DND-41 (cell line): ENCODE measurements around the gene GPC1.

ENCODE experiments used
- ATAC-seq: fragments of 200-7000 bp; cut with Tn5 transposase; 3 replicates; pipeline ENCODE4 v1.9.1; 2021; ENCODE audit warnings: low read depth; ENCODE audit not compliant: insufficient read depth
- DNase-seq: peaks from one replicate; pipeline ENCODE4 v3.0.0-alpha.2; 2020
- H2AFZ ChIP-seq: 2 replicates; pipeline ENCODE4 v1.6.0; 2012; ENCODE audit warnings: low read depth, low read length
- H3K27ac ChIP-seq: 2 replicates; pipeline ENCODE4 v1.5.1; 2012; ENCODE audit warnings: low read length, inconsistent platforms
- H3K27me3 ChIP-seq: fragments of 200-600 bp; sonication (generic); 2 replicates; pipeline ENCODE4 v1.6.0; 2012; ENCODE audit warnings: low read length, mild to moderate bottlenecking, inconsistent platforms; ENCODE audit not compliant: insufficient read depth, poor library complexity
- H3K36me3 ChIP-seq: 2 replicates; pipeline ENCODE4 v1.5.1; 2012; ENCODE audit warnings: low read length, inconsistent platforms; ENCODE audit not compliant: insufficient read depth
- H3K4me1 ChIP-seq: 2 replicates; pipeline ENCODE4 v1.5.1; 2012; ENCODE audit warnings: mild to moderate bottlenecking, low read length; ENCODE audit not compliant: insufficient read depth
- H3K4me2 ChIP-seq: 2 replicates; pipeline ENCODE4 v1.6.0; 2012; ENCODE audit warnings: mild to moderate bottlenecking, moderate library complexity, low read length, inconsistent platforms; ENCODE audit not compliant: insufficient read depth
- H3K4me3 ChIP-seq, 2 experiments: fragments of 200-600 bp in 1 of 2; shearing (Covaris generic) in 1 of 2; 2 replicates each; pipeline ENCODE4 v1.5.1; 2012 to 2016; ENCODE audit warnings: inconsistent platforms in 2 of 2, low read length in 2 of 2, mild to moderate bottlenecking in 2 of 2, low read depth in 1 of 2, moderate library complexity in 1 of 2
- H3K79me2 ChIP-seq: 2 replicates; pipeline ENCODE4 v1.6.0; 2012; ENCODE audit warnings: low read length, inconsistent platforms; ENCODE audit not compliant: insufficient read depth
- H3K9ac ChIP-seq: 2 replicates; pipeline ENCODE4 v1.6.0; 2012; ENCODE audit warnings: low read depth, mild to moderate bottlenecking, inconsistent platforms, low read length, moderate library complexity
- H3K9me3 ChIP-seq: 2 replicates; pipeline ENCODE4 v1.5.1; 2012; ENCODE audit warnings: low read length, moderate library complexity, mild to moderate bottlenecking, inconsistent platforms; ENCODE audit not compliant: insufficient read depth, severe bottlenecking
- H4K20me1 ChIP-seq: 2 replicates; pipeline ENCODE4 v1.6.0; 2012; ENCODE audit warnings: low read length; ENCODE audit not compliant: insufficient read depth
- EZH2 ChIP-seq: IDR thresholded peaks from 3 replicates; pipeline ENCODE4 v1.6.1; 2012; ENCODE audit warnings: borderline replicate concordance, low read depth, mild to moderate bottlenecking, moderate library complexity, low read length, inconsistent platforms; ENCODE audit not compliant: severe bottlenecking
- TF ChIP-seq, protein P1 (sequence below): IDR thresholded peaks from 2 replicates; pipeline ENCODE4 v1.5.1; 2012; ENCODE audit warnings: borderline replicate concordance, low read length, moderate library complexity, mild to moderate bottlenecking; ENCODE audit not compliant: poor library complexity, severe bottlenecking; ENCODE audit errors: extremely low read depth

GPC1 gene

DNA sequence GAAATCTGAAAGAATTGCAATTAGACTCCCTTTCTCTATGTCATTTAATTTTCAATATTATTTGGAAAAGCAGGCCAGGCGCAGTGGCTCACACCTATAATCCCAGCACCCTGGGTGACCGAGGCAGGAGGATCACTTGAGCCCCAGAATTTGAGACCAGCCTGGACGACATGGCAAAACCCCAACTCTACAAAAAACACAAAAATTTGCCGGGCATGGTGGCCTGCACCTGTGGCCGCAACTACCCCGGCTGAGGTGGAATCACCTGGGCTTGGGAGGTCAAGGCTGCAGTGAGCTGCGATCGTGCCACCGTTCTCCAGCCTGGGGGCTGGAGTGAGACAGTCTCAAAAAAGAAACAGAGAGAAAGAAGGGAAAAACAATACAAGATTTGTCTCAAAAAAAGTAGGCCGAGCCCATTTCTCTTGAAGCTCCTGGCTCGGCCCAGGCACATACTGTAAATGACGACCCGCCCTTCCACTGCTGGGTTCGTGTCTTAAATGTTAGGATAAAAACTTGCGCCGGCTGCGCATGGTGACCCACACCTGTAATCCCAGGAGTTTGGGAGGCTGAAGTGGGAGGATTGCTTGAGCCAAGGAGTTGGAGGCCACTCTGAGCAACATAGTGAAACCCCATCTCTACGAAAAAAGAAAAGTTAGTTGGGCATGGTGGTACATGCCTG is 31.1 kb upstream of the GPC1 start:
- Histone ChIP-seq H3K9ac (no peak overlapping the region), H3K4me3 (no peak overlapping the region), H2AFZ (no peak overlapping the region), H3K9me3 (no peaks in the 10 kb centered on the region), H4K20me1 (0 out of 2 replicates have a peak, but pooled peaks cover 3% of the 10 kb centered on the region), H3K79me2 (no peaks in the 10 kb centered on the region), H3K4me1 (no peaks in the 10 kb centered on the region), H3K27me3 (peaks cover 3% of the 10 kb centered on the region), H3K4me2 (no peak overlapping the region), H3K36me3 (no peaks in the 10 kb centered on the region), H3K27ac (no peak overlapping the region)
- DNase-seq (no peak), ATAC-seq (no peak)
- TF ChIP-seq, protein P1, sequence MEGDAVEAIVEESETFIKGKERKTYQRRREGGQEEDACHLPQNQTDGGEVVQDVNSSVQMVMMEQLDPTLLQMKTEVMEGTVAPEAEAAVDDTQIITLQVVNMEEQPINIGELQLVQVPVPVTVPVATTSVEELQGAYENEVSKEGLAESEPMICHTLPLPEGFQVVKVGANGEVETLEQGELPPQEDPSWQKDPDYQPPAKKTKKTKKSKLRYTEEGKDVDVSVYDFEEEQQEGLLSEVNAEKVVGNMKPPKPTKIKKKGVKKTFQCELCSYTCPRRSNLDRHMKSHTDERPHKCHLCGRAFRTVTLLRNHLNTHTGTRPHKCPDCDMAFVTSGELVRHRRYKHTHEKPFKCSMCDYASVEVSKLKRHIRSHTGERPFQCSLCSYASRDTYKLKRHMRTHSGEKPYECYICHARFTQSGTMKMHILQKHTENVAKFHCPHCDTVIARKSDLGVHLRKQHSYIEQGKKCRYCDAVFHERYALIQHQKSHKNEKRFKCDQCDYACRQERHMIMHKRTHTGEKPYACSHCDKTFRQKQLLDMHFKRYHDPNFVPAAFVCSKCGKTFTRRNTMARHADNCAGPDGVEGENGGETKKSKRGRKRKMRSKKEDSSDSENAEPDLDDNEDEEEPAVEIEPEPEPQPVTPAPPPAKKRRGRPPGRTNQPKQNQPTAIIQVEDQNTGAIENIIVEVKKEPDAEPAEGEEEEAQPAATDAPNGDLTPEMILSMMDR, result no peak
- no peak for TF ChIP-seq EZH2

DNA sequence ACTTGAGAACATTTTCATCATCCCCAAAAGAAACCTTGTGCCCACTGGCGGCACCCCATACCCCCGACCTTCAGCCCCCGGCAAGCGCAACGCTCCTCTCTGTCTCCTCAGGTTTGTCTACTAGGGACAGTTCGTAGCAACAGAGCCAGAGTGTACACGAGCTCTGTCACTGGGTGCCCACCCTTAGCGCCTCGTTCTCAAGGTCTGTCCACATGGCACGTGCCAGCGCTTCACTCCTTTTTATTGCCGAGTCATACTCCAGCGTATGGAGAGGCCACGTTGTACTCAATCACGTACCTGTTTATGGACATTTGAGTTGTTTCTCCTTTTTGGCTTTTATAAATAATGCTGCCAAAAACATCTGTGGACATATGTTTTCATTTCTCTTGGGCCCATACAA is 30.3 kb upstream of the GPC1 start:
- Histone ChIP-seq H3K4me2 (no peak overlapping the region), H3K27ac (no peak overlapping the region), H3K9ac (no peak overlapping the region), H3K27me3 (peaks cover 3% of the 10 kb centered on the region), H3K36me3 (no peaks in the 10 kb centered on the region), H3K9me3 (no peaks in the 10 kb centered on the region), H3K4me1 (no peaks in the 10 kb centered on the region), H4K20me1 (0 out of 2 replicates have a peak, but pooled peaks cover 3% of the 10 kb centered on the region), H3K4me3 (no peak overlapping the region), H2AFZ (no peak overlapping the region), H3K79me2 (no peaks in the 10 kb centered on the region)
- no peak for DNase-seq
- no peak for TF ChIP-seq EZH2
- TF ChIP-seq, protein P1, result no peak
- ATAC-seq, result no peak

DNA sequence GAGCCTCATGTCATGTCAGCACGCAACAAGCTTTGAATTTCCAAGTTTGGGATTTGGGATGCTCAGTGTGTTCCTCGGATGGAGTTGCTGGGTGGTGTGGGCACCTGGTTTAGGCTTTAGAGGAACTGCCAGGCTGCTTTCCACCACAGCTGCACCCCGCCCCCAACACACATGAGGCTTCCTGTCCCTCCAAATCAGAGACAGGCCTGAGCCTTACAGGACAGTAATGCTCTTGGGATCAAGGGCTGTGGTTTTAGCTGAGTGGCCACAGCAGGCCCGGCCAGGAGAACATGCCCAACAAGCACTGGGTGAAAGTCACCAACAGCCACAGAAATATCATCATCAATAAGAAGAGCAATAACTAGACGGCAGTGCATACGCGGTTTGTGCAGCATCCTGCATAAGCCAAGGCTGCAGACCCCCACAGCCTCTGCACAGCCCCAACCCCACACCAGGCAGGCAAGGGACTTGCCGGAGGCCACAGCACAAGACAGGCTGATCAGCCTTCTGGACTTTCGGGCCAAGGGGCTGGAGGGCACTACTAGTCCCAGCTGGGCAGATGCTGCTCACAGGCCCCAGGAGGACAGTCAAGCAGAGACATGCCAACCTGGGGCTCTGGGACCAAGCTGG is 29.7 kb upstream of the GPC1 start:
- Histone ChIP-seq H3K36me3 (no peaks in the 10 kb centered on the region), H3K79me2 (no peaks in the 10 kb centered on the region), H3K9ac (no peak overlapping the region), H3K9me3 (no peaks in the 10 kb centered on the region), H3K27me3 (peaks cover 3% of the 10 kb centered on the region), H3K4me1 (no peaks in the 10 kb centered on the region), H3K4me2 (no peak overlapping the region), H3K27ac (no peak overlapping the region), H4K20me1 (0 out of 2 replicates have a peak, but pooled peaks cover 3% of the 10 kb centered on the region), H2AFZ (no peak overlapping the region), H3K4me3 (no peak overlapping the region)
- DNase-seq (no peak), ATAC-seq (no peak)
- TF ChIP-seq, protein P1, result no peak
- TF ChIP-seq EZH2, result no peak
